Epithelial cell of esophagus (primary cell): Measurements from ENCODE around the gene DCXR.

Experiments used
- DNase-seq: peaks from one replicate; pipeline ENCODE4 v3.0.0; 2010; ENCODE audit warnings: low read depth
- H3K4me3 ChIP-seq: 2 replicates; pipeline ENCODE4 v1.5.1; 2011; ENCODE audit warnings: mild to moderate bottlenecking, low read length, control low read depth
- CTCF ChIP-seq: IDR thresholded peaks from 2 replicates; pipeline ENCODE4 v1.5.1; 2011; ENCODE audit warnings: low read depth, mild to moderate bottlenecking, low read length, control low read depth, inconsistent platforms; ENCODE audit not compliant: insufficient read depth; ENCODE audit errors: missing control alignments

Gene DCXR

GRCh38 chr17:82079001-82079677 lies 41.6 kb upstream of the DCXR start:
- H3K4me3 ChIP-seq: no peak overlapping the region
- no peak for DNase-seq
- TF ChIP-seq CTCF: no peak

DNA sequence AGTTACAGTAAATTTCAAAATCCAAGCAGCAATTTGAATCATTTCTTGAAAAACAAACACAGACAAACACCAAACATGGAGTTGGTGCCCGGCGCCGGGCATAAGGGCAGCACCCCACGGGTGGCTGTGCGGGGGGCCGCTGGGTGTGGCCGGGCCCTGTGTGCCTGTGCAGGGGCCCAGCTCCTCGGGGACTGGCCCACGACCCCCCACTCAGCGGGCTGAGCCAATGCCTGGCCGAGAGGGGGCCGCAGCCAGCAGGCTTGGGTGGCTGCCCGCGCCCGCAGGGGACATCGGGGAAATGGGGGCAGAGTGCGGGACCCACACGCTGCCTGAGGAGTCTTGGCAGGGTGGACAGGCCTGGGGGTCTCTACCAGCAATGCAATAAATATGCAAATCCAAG lies 40.9 kb upstream of the DCXR start:
- H3K4me3 ChIP-seq: no peak overlapping the region
- TF ChIP-seq CTCF: no peak
- no peak for DNase-seq

- no peak for DNase-seq
- no peak for TF ChIP-seq CTCF
- H3K4me3 ChIP-seq: no peak overlapping the region
Observed at GRCh38 chr17:82077617-82078358, 40.3 kb upstream of the DCXR start.

- no peak for DNase-seq
- H3K4me3 ChIP-seq: no peak overlapping the region
- no peak for TF ChIP-seq CTCF
Observed at GRCh38 chr17:82076785-82077591, 39.5 kb upstream of the DCXR start.

DNA sequence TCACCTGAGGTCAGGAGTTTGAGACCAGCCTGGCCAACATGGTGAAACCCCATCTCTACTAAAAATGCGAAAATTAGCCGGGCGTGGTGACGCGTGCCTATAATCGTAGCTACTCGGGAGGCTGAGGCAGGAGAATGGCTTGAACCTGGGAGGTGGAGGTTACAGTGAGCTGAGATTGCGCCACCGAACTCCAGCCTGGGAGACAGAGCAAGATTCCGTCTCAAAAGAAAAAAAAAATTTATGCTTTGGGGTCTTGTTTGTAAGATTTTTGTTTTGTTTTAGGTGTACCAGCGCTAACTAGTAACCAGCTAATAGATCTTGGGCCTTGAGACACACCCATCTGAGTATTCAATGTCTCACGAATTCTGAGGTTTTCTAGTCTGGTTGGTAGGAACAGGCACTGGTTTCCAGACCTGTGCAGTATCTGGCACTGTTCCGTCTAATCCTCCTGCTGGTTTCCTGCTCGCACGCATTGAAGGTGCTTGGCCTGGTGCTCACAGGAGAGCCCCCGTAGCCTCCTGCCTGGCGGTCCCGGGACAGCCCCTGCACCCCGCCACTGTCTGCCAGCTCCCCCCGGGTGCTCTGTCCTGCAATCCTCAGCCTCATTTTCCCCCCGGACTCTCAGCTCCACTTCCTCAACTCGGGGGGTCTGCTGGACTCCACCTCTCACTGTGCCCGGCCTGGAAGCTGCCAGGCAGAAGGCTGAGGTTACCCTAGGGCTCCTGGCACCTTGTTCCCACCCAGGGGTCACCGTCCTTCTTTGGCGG lies 38.7 kb upstream of the DCXR start:
- no peak for TF ChIP-seq CTCF
- peak; percentile 55 for DNase-seq
- no peak overlapping the region for H3K4me3 ChIP-seq

- TF ChIP-seq CTCF: no peak
- peak; percentile 82 for DNase-seq
- no peak overlapping the region for H3K4me3 ChIP-seq
Observed at GRCh38 chr17:82073446-82073845, 35.9 kb upstream of the DCXR start.
